Activated CD8-positive, alpha-beta memory T cell treated with anti-CD3 and anti-CD28 coated beads, Interleukin-2, amount 50 U/mL, for 24 hours (primary cell): ENCODE data around the gene IRF9.

ENCODE experiments used
- DNase-seq: peaks from one replicate; pipeline ENCODE4 v3.0.0-alpha.2; 2020; ENCODE audit errors: extremely low read depth

IRF9 gene

DNA sequence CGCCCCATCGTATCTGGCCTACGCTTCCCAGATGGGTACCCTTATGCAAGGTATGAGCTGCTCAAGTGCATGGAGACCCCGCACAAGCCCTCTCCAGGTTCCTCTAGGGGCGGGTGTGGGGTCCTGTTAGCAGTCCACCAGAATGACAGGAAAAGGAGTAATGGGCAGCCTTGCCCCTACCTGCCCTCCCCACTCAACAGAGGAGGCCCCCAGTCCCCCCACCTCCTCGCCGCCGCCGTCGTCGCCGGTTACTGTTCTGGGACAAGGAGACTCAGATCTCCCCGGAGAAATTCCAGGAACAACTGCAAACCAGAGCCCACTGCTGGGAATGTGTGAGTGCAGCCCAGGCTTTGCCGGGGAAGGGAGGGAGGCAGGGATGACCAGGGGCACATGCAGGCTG lies 16.8 kb downstream of the IRF9 start:
- no peak for DNase-seq

DNA sequence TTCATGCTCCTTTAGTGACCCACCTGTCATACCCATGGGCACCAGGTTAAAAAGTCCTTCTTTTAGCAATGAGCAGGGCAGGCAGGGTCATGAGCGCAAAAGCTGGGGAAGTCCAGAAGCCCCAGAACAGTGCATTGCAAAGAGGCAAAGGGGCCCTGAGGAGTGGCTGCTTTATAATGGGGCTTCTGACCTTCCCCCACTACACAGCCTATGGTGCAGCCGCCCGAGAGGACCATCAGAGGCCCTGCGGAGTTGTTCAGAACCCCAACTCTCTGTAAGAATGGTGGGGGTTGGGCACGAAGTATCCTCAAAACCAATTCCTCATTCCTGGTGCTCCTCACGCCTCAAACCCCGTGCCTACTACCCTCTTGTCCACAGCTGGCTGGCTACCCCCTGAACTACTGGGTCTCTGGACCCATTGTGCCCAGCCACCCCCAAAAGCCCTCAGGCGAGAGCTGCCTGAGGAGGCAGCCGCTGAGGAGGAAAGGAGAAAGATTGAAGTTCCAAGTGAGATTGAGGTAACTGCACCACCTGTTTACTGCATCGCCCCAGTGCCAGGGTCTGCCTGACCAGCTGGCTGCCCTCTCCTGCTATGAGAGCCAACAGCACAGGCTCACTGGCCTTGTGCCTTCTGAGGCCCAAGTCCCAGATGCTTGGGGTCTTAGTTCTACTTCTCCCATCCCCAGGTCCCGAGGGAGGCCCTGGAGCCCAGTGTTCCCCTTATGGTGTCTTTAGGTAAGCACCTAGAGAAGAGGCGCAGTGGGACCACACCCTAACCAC lies 17.5 kb downstream of the IRF9 start:
- no peak for DNase-seq

DNA sequence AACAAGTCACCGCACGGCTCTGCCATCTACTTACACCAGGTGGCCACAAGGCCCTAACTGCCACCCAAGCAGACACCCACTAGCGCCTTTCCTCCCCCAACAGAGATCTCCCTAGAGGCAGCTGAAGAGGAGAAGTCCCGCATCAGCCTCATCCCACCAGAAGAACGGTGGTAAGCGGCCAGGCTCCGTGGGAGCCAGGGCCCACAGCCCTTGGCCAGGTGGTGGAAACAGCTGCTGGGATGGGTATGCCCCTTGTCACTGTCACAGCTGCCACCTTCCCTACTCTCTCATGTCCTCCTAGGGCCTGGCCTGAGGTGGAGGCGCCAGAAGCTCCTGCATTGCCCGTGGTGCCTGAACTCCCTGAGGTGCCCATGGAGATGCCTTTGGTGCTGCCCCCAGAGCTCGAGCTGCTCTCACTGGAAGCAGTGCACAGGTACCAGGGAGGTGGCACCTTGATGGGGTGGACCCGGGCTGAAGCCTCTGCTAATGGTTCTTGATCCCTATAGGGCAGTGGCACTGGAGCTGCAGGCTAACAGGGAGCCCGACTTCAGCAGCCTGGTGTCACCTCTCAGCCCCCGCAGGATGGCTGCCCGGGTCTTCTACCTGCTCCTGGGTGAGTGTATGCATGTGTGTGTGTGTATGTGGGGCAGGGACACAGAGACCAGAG lies 18.4 kb downstream of the IRF9 start:
- no peak for DNase-seq

DNA sequence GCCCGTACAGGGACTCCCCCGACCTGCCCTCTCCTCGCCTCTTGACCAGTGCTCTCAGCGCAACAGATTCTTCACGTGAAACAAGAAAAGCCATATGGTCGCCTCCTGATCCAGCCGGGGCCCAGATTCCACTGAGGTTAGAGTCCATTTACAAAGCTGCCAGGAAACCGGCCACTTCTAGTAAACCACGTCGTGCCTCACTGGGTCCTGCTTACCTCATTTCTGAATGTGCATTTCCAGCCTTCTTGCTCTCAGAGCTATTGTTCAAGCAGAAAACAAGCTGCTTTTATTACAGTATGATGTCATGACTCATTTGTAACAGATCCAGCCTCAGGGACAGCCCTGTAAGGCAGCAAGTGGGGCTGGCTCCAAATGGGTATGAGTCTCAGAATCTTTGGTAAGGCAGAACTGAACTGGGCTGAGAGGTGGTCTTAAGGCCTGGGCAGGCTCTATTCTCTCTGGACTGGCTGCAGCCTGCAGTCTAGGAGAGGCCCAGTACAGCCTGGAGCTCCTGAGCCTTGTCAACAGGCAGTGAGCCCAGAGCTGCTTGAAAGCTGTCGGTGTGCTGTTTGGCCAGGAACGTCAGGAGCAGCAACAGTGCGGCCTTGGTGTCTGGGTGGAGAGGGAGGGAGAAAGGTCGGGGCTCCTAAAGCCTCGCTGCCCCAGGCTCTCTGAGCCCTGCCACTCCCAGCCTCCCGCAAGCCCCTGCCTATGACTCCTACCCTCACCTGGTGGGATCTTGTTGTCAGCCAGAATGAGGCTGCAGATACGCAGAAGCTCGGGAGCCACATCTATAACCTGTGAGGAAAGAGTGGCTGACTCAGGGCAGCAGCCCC lies 19.1 kb downstream of the IRF9 start:
- no peak for DNase-seq

DNA sequence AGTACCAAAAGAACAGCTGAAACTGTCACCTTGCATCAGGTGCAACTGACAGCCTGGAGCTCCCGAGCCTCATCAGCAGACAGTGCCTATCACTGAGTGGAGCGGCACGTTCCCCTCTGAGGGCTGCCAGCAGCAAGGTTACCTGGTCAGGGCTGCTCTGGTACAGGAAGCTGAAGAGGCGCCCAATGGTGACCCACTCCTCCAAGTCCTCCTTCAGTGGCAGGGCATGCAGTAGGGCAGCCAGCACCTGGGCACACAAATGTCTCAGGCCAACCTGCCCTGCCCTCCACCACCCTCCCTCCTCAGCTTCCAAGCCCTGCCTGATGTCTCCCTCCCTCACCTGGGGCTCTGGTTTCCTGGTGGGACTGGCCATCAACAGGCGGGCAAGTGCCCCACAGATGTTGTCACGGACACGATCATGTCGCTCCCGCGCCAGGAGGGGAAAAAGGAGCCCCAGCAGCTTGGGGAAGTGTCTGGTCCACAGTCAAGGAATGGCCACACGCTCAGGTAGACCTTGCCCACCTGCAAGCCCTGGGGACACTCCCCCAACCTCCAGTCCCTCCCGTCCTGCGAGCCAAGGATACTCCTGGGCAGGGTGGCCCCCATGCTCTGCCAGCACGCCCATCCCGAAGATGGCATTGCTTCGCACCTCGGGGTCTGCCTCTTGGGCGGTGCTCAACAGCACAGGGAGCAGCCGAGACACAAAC lies 20.5 kb downstream of the IRF9 start:
- DNase-seq: no peak

DNA sequence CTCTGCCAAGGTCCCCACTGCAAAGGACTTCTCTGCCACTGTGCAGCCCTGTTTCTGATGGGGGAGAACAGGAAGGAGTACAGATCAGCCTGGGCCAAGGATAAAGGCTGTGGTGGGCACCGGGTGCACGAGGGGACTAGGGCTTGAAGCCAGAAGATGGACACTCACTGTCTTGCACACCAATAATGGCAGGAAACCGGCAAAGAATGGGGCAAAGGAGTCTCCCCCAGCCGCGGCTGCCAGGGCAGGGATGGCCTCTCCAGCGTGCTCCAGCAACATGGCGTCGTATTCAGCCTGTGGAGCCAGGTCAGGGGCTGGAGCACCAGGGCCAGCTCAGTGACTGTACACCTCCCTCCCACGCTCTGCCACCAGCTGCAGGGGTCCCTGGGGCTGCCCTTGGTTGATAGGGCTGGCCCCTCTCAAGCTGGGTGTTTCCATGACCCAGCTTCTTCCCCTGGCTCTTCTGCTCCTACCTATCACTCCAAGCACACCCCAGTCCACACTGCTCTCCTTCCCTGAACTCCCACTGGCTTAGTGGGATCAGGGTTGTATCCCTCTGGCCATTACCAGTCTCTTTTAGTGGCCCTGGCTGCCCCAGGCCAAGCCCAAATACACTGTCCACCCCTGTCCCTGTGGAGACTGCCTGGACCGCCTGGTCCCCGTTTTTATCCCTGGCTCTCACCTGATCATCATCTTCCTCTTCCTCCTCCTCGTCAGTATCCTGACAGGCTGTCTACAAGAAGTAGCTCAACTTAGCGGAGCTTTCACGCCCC lies 21.2 kb downstream of the IRF9 start:
- DNase-seq: no peak

DNA sequence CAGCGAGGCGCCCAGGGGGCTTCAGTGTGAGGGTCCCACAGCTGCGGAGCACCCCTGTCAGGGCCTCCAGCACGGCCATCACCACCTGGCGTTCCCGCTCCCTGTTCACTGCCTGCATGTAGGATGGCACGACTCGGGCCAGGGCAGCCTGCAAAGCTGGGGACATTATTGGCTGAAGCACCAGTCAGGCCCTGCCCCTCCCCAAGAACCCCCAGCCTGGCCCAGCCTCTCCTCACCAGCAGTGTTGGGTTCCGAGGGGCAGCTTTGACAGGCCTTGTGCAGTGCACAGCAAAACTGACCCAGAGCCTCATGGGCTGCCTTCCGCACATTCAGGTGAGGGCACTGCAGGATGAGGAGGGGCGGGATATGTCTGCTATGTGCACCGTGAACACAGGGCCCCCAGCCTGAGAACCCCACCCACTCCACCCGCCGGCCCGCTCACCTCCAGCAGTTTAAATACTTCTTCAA lies 22.0 kb downstream of the IRF9 start:
- no peak for DNase-seq

DNA sequence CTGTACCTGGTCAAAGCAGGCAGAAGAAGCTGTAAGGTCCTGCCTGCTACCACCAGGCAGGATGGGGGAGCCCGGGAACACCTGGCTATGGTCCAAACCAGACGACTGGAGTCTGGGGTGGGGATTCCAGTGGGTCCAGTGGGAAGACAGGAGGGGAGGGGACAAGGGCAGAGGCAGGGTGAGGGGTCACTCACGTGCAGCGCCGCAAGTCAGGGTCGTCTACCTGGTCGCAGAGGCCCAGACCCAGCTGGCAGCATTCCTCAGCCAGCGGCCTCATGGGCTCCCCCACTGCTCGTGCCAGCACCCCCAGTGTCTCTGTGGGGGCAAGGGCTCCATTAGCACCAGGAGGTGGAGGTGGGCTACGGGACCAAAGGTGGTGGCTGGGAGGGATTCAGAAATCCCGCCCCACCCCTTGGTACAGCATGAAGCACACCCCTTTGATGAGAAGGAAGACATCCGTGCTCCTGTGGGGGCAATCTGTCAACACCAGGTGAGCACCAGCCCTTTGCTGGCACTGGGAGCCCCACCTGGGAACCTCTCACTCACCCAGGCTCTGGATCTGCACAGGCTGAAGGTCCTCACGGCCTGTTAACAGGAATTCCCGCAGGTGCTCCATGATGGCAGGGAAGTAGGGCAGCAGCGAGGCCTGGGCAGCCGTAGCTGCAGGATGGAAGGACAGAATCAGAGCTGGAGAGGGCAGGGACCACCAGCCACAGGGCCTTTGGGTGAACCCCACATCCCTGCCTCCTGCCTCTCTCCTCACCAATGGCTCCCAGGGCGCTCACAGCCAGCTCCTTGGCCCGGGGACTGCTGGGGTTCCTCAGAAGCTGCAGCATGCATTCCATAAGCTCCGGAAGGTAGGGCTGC lies 23.3 kb downstream of the IRF9 start:
- no peak for DNase-seq

DNA sequence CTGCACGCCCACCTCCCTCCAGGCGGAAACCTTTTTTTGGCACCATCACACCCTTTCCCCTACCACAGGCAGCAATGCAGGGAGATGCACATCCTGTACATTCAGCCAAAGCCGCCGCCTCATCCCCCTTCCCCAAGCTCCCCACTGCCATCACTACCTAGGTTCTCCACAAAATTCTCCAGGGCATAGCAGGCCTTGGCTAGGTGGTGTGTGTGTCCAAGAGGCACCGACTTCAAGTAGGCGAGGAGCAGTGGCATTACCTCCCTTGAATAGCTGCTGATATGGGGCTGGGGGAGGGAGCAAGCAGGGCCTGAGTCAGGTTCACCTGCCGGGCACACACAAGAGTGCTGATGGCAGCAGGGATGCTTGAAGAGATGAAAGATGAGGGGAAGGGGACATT lies 24.0 kb downstream of the IRF9 start:
- no peak for DNase-seq

DNA sequence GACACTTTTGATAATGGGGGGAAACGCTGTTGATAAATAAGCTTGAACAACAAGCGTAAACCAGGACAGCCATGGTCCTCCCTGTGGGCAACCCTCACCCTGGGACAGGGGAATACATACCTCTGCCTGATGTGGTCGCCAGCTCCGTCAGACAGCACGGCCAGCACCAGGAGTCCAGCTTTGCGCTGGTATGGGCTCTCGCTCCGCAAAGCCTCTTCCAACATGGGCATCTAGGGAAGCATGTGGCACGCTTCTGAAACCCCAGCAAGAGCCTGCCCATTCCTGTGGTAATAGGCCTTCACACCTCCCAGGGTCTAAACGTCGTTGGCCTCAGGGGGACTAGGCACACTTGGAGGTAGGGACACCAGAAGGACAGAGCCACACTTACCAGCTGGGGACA lies 24.7 kb downstream of the IRF9 start:
- no peak for DNase-seq

DNA sequence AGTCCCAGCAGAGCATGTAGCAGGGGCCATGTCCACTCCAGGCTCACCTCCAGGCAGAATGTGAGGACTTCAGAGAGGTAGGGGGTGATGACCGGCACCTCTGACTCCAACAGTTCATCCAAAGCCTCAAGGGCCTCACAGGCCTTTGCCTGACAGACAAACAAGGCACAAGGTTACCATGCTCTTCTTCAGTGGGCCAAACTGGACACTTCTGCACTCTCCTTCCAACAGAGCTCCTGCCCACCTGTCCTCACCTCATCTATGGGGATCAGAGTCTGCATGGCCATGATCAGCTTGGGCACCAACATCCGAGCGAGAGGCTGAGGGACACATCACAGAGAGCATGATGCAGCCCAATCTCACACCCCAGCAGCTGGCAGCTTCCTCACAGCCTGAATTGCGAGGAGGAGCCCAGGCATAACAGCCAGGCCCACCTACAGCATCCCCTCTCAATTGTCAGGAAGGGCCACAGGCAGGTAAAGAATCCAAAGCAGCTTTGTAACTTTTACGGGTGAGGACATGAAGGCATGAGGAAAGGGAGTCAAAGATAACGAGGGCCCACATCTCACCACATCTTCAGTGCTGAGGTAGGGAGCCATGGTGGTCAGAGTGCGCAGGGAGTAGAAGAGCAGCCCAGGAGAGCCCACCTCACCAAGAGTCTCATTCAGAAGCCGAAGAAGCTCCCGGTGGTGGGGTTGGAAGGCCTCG lies 25.9 kb downstream of the IRF9 start:
- DNase-seq: no peak

DNA sequence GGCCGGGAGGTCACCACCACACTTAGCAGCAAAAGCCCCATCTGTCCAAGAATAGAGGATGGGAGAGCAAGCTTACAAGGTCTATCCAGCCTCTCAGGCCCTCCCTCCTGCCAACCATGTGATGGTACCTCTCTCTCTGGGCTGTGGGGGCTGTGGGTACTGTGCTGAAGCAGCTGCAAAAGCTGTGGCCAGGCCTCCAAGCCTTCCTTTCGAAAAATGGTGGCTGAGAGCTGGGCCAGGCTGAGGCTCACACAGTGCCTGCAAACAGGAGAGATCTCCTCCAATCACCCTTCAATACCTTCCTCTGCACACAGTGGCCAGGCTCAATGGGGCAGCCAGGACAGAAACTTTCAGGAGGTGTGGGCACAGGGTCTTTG lies 26.5 kb downstream of the IRF9 start:
- DNase-seq: no peak

DNA sequence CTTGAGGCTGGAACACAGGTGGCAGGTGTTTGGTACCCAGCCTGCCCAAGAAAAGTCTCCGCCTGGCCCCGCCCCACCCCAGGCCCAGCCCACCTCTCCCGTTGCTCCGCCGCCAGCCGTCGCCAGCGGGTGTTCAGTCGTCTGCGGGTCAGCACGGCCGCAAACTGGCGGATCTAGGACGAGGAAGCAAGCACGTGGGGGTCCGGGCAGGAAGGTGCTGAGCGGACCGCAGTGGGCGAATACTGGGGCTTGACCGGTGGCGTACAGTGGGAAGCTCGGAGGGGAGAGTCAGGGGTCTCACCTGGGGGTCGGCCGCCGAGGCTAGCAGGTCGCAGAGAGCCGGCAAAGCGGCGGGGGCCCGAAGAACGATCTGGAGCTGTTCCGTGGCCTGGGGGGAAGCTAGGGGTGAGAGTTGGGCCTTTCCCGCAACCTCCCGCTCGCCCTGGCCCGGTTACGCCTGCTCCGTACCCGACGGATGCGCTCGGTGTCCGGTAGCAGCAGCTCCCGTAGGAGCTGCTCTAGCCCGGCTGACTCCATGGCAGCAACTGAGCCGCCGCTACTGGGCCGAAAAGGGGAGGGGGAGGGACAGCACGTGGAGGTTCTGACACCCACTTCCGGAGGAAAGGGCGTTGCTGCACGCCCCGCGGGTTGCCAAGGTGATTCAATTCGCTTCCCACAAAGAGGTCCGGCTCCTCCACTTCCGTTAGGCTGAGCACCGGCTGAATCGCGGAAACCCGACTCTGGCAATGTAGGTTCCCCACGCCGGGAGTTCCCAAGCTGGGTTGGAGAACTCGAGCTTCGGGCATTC lies 27.4 kb downstream of the IRF9 start, which contains the start of gene IPO4:
TSS of gene IPO4 (minus strand) at position 566 of the 808 bp plus-strand sequence. CDS start at position 537, 29 bp downstream.
- peak; percentile 91 for DNase-seq

DNA sequence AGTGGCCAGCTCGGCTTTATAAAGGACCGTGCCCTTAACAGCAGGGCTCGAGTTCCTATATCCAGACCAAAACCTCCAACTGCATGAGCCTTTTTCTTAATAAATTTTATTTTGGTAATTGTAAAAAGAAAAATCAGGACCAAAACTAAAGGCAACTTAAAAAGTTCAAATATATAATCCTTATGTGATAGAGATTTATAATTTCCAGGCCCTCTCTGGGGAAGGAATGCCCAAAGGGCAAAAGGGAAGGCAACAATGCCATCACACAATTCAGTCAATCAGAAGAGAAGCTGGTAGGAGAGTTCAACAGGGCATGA lies 28.0 kb downstream of the IRF9 start:
- no peak for DNase-seq

DNA sequence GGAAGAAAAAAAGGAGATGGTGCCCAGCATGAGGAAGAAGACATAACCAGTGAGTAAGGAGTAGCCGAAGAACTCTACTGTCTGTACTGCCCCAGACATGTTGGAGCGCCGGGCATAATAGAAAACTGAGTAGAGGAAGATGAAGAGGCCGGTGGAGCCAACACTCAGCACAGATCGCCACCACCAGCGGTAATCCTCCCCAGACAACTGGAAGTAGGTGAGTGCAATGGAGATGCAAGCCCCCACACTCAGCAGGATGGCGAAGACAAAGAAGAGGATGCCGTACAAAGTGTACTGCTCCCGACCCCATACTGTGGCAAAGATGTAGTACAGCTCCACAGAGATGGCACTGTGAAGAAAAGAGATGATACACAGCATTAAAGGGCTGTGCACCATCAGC lies 28.4 kb downstream of the IRF9 start:
- DNase-seq: no peak

DNA sequence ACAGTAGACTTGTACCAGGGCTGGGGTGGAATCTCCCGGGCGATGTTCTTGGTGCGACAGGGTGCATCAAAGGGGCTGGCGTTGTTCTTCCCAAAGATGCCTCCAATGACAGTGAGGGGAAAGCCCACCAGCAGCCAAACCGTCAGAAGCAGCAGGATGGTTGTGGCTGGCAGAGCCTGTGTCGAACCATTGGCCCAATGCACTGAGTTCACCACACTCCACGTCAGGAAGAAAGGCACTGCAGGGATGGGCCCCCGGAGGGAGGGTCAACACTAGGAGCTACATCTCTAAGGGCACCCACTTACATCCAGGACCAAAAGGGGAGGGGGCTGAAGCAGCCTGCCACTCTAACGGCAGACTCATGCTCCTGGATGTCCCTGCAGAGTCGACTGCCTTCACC lies 29.4 kb downstream of the IRF9 start:
- no peak for DNase-seq

DNA sequence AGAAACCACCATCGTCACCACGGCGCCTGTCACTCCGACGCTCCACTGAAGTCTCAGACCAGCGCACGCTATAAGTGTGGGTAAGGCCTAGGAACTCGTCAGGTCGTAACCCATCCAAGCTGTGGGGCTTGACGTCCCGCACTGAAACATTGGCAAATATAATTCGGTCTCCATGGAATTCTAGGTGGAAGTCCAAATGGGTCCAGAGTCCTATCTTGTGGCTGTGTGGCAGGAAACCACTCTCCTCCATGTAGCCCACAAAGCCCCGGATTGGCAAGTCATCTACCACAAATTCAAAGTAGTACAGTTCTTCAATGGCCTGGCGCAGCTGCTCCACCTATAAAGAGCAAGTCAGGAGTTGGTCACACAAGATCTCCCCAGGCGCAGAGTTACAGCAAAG lies 31.9 kb downstream of the IRF9 start:
- no peak for DNase-seq

DNA sequence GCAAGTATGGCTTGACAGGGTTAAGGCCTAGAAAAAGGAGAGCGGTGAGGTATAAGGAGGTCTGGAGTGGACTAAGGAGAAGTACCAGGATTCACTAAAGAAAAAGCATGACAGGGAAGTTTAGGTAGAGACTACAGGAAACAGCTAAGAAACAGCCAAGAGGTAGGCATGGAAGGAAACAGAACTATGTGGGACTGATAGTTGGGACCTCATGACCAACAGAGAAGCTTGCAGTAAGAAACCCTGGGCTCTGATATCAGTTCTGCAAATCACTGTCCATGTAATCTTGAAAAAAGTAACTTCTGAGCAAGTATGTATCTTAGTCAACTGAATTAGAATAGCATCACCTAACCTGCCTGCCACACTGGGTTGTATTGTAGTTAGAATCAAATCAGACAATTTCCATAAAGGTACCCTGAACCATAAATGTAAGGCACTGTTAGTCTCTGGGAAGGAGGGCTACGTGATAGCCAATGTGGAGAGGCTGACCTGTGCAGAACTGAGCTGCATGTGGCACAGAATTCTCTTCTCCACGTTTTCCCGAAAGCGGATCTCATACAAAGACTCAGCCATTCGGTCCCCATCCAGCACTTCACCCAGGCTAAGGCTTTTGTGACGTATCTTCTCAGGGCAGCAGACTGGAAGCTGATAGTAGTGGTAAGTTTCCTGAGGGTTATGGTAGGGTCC lies 33.3 kb downstream of the IRF9 start:
- DNase-seq: no peak
